COLO668 (cell line): ENCODE measurements around the gene TMEM169.
A peak's percentile ranks its signal among the peaks of the same experiment; 100 is the strongest.
"Not testable (repeated sequence)": the region's sequence is repeated elsewhere in the genome, so short reads cannot be mapped to it uniquely, and the experiment has no call there.

Experiments
- DNase-seq: peaks from one replicate; lab custom pipeline; 2025; ENCODE audit not compliant: unreplicated experiment; lab: John Stamatoyannopoulos, UW

Gene TMEM169

DNA sequence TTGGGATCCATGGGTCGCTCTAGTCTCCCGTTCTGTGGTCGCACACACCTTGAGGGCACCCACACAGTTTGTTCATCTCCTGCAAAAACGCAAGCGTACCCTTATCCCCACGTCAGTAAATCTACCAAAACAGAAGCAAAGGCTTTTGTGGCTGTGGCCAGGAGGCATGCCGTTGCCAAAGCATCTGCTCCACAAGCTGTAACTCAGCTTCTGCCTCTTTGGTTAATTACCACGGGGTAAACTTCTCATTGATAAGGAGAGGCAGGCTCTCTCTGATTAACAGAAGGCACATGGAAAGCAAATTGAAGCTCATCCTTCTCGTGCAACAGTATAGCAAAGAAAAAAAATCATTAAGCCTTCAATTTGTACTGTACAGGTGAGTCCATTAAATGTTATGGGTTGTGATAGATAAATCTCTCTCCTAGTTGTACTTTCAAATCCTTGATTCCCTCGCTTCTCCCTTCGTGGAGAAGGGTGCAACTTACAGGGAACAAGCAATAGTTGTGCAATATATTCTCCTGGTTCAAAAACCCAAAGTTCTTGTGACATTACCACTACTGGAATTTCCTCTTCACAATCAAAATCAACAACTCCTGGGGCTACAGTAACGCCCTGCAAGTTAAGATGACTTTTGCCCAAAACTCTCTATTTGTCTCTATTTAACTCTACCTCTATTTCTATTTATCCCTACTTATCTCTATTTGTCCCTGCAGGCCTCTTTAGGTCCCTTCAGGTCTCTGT, 10.4 kb upstream of the TMEM169 start:
- DNase-seq, result no peak

GRCh38 chr2:216072473-216072872, 9.2 kb upstream of the TMEM169 start:
- DNase-seq, result no peak

DNA sequence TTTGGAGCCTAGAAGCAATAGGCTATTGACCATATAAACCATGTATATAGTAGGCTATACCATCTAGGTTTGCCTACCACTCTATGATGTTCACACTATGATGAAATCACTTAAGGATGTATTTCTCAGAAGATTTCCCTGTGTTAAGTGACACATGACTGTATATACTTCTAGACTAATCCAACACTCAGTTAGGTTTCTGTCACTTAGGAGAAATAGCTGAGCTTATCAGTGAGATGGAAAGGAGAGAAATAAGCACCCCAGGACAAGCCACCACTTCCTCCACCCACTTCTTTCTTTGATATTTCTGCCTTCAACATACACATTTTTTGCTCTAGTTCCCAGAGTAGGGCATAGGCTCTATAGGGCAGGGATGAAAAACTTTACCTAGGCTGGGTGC, 7.9 kb upstream of the TMEM169 start:
- no peak for DNase-seq

- DNase-seq, result no peak
Observed at GRCh38 chr2:216074380-216074779, 7.3 kb upstream of the TMEM169 start.

GRCh38 chr2:216074794-216075193, 6.9 kb upstream of the TMEM169 start:
- no peak for DNase-seq

DNA sequence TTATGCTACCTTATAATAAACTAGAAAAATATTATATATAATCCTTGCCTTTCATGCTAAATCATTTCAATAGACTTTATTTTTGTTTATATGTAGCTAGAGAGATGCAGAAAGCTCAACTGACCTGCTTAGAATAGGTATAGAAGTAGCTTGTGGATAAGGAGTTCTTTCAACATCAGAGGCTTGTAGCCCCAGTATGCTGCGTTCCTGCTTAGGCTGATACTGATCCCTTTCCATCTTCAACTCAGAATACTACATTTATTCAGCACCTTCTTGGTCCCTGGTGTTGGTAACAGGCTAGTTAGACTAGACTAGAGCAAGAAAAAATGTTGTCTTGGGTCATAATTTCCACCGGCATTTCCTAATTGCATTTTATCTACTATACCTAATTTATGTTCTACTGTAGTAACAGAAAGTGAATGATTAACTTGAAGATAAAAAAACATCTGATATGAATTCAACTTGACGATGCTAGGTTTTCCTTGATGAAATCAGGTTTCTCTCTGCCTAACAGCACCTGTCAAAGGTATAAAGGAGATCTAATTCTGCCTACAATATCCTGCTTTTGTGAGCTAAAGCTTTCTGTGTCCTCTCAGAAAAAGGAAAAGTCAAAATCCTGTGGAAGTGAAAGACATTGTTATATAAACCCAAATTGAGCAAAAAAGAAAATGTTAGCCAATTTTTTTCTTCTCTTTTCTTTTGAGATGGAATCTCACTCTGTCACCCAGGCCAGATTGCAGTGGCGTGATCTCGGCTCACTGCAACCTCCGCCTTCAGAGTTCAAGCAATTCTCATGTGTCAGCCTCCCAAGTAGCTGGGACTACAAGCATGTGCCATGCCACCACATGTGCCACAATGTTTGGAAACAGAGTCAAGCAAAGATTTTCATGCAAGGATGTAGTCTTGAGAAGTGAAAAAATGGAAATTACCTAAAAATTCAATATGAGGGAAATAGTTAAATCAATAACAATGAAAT, 5.9 kb upstream of the TMEM169 start:
- no peak for DNase-seq

- DNase-seq, result no peak
Observed at GRCh38 chr2:216078776-216079175, 2.9 kb upstream of the TMEM169 start.

DNA sequence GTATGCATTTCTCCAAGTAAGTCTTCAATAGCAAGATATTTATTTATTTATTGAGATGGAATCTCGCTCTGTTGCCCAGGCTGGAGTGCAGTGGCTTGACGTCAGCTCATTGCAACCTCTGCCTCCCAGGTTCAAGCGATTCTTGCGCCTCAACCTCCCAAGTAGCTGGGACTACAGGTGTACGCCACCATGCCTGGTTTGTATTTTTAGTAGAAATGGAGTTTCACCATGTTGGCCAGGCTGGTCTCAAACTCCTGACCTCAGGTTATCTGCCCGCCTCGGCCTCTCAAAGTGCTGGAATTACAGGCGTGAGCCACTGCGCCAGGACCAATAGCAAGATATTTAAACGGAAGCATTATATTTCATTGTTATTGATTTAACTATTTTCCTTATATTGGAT, 1.7 kb upstream of the TMEM169 start:
- DNase-seq, result not testable (repeated sequence)

DNA sequence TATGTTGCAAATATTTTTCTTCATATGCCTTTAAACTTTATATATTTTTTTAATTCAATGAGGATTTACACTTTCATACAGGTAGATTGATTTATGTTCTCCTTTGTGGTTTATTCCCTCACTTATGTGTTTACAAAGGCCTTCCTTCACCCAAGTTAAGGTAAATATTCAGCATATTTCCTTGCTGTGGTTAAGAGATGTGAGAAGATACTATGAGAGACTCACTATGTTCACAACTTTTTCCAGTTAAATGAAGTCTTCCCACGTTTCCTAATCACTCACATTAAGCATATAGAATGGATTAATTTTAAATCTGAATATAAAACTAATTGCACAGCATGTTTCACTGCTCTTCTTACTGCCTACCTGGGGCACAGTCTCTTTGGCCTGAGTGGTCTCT, 707 bp upstream of the TMEM169 start:
- no peak for DNase-seq

DNA sequence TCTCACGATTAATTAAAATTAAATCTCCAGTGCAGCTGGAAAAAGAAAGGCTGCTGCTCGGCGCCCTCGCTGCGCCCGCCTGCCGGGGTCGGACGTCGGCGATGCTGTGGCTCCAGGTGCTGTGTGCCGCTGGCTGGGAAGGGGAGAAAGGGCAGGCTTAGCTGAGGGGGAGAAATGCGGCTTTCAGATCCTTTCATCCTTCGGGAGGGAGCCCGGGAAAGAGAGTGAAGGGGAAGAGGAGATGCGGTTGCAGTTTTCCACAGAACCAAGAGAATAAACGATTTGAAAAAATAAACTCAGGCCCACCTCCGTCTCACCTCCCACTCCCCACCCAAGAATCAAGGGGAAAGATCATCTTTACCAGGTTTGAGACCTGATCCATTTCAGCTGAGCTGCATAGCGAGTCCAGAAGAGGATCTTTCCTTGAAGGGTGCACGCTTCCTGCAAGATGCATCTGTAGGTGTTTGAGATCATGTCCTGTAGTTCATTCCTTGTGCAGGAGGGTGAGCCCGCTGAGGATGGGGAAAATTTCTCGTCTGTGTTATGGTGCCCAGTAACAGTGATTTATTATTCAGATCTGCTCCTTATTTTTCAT, 495 bp downstream of the TMEM169 start:
- DNase-seq, result peak; percentile 46

- peak; percentile 45 for DNase-seq
Observed at GRCh38 chr2:216082805-216083204, 1.1 kb downstream of the TMEM169 start.

- DNase-seq, result peak; percentile 72
Observed at GRCh38 chr2:216083464-216084281, 2.0 kb downstream of the TMEM169 start.

DNA sequence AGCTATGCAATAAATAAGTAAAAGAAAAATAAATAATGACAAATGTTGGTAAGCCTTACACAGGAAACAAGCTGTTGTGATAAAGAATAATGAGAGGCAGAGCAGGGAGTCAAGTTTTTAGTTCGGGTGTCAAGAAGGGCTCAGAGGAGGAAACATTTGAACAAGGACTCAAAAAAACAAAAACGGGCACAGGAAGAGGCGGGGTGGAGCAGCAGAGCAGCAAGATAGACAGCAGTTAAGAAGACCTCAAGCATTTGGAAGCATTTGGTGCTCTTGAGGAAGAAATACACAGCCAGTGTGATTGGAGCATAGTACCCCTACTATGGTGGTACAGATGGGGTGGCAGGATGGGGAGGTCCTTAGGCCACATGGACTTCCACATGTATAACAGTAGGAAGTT, 2.8 kb downstream of the TMEM169 start:
- DNase-seq, result no peak

DNA sequence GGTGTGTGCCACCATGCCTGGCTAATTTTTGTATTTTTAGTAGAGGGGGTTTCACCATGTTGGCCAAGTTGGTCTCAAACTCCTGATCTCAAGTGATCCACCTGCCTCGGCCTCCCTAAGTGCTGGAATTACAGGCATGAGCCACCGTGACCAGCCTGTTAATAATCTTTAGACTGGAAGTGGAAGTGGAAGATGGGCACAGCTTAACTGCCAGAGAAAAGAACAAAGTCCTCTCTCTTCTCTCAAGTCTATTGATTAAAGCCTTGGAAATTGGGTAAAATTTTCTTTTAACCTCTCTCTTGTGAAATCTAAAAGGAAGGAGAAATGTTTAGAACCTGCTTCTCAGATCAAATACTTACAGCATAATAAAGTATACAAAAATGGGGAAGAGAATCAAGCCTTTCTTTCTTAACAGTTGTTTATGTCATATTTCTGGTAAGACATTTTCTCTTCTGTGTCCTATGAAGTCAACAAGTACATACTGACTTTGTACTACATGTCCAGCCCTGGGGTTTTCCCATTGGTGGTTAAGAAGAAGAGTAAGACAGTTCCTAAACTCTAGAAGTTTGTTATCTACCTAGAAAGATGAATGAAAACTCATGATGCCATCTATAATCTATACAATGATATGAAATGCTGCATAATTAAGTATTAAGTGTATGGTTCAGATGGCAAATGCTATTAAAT, 4.6 kb downstream of the TMEM169 start:
- no peak for DNase-seq

DNA sequence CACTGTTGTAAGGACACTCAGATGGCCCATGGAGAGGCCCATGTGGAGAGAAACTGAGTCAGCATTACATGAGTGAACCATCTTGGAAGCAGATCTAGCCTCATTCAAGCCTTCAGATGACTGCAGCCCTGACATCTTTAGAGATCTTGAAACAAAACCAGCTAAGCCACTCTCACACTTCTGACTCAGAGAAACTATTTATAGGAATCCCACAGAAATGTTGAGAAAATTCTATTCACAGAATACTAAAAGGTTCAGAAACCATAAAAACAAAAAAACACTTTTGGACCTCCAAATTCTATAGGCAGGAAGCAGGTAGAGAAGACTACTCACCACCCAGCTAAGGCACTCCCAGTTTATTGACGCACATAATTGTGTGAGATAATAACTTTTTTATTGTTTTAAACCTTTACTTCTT, 8.7 kb downstream of the TMEM169 start:
- DNase-seq, result no peak

- DNase-seq, result no peak
Observed at GRCh38 chr2:216092646-216093045, 10.9 kb downstream of the TMEM169 start.

- DNase-seq, result no peak
Observed at GRCh38 chr2:216094701-216095100, 13.0 kb downstream of the TMEM169 start.

- no peak for DNase-seq
Observed at GRCh38 chr2:216098421-216099334, 17.0 kb downstream of the TMEM169 start.

GRCh38 chr2:216101109-216101508, 19.4 kb downstream of the TMEM169 start:
- no peak for DNase-seq
